HCT116 (cell line): ENCODE results near the gene S1PR2.

Experiments used
- CBX3 ChIP-seq: IDR thresholded peaks from 2 replicates; pipeline ENCODE4 v1.6.1; 2012; ENCODE audit warnings: low read depth
- CEBPB ChIP-seq: IDR thresholded peaks from 2 replicates; pipeline ENCODE4 v1.6.1; 2012; ENCODE audit warnings: low read depth
- EZH2 ChIP-seq: fragments of 200-600 bp; sonication (generic); IDR thresholded peaks from 2 replicates; pipeline ENCODE4 v1.6.1; 2017; ENCODE audit warnings: antibody characterized with exemption, mixed run types
- EZH2phosphoT487 ChIP-seq: fragments of 200-600 bp; IDR thresholded peaks from 2 replicates; pipeline ENCODE4 v1.6.1; 2018; ENCODE audit warnings: antibody characterized with exemption, borderline replicate concordance
- POLR2A ChIP-seq: IDR thresholded peaks from 2 replicates; pipeline ENCODE4 v1.7.0; 2011; ENCODE audit warnings: borderline replicate concordance; ENCODE audit not compliant: insufficient read depth, insufficient read length; ENCODE audit errors: extremely low read depth
- POLR2AphosphoS5 ChIP-seq: IDR thresholded peaks from 2 replicates; pipeline ENCODE4 v1.6.1; 2011; ENCODE audit warnings: mild to moderate bottlenecking, low read depth, low read length, moderate library complexity
- RAD21 ChIP-seq: IDR thresholded peaks from 2 replicates; pipeline ENCODE4 v1.6.1; 2012; ENCODE audit warnings: low read depth, mild to moderate bottlenecking
- SRF ChIP-seq: IDR thresholded peaks from 2 replicates; pipeline ENCODE4 v1.6.1; 2012; ENCODE audit warnings: low read depth
- TCF7L2 ChIP-seq: IDR thresholded peaks from 2 replicates; pipeline ENCODE4 v1.7.0; 2011; ENCODE audit warnings: borderline replicate concordance, inconsistent platforms; ENCODE audit not compliant: insufficient read depth, insufficient read length; ENCODE audit errors: extremely low read depth
- YY1 ChIP-seq: IDR thresholded peaks from 2 replicates; pipeline ENCODE4 v1.6.1; 2011; ENCODE audit warnings: low read length, low read depth, moderate library complexity, mild to moderate bottlenecking; ENCODE audit not compliant: insufficient replicate concordance; ENCODE audit errors: extremely low read depth
- TF ChIP-seq, protein P1 (sequence below), 3 experiments: fragments of 200-600 bp in 1 of 3; sonication (generic) in 1 of 3; IDR thresholded peaks in 2 of 3; conservative IDR thresholded peaks in 1 of 3; 2 replicates each; pipeline ENCODE4 v1.5.1; 2012 to 2017; ENCODE audit warnings: low read depth in 2 of 3, low read length in 2 of 3, antibody characterized with exemption in 1 of 3, borderline replicate concordance in 1 of 3, control low read depth in 1 of 3, mild to moderate bottlenecking in 1 of 3, mixed read lengths in 1 of 3, mixed run types in 1 of 3, moderate library complexity in 1 of 3; ENCODE audit not compliant: insufficient read depth in 1 of 3
- TF ChIP-seq, protein P2 (sequence below): IDR thresholded peaks from 2 replicates; pipeline ENCODE4 v1.6.1; 2012; ENCODE audit warnings: low read depth

DNA sequence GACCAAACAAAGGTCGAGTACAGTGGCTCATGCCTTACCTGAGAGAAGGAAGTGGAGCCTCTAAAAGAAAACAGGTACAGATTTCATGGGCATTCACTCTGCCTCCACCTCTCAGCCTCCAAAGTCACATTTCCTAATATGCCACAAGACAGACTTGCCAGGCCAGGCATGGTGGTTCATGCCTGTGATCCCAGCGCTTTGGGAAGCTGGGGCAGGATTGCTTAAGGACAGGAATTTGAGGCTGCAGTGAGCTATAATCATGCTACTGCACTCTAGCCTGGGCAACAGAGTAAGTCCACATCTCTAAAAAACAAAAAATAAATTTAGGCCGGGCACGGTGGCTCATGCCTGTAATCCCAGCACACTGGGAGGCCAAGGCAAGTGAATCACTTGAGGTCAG, 25.5 kb downstream of the S1PR2 start:
- TF ChIP-seq, protein P1, sequence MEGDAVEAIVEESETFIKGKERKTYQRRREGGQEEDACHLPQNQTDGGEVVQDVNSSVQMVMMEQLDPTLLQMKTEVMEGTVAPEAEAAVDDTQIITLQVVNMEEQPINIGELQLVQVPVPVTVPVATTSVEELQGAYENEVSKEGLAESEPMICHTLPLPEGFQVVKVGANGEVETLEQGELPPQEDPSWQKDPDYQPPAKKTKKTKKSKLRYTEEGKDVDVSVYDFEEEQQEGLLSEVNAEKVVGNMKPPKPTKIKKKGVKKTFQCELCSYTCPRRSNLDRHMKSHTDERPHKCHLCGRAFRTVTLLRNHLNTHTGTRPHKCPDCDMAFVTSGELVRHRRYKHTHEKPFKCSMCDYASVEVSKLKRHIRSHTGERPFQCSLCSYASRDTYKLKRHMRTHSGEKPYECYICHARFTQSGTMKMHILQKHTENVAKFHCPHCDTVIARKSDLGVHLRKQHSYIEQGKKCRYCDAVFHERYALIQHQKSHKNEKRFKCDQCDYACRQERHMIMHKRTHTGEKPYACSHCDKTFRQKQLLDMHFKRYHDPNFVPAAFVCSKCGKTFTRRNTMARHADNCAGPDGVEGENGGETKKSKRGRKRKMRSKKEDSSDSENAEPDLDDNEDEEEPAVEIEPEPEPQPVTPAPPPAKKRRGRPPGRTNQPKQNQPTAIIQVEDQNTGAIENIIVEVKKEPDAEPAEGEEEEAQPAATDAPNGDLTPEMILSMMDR (IDR thresholded peaks at IDR 0.05 in 2 of 3, conservative IDR thresholded peaks at IDR 0.05 in 1 of 3; ENCODE audit: borderline replicate concordance in 1 of 3, insufficient read depth in 1 of 3, low read depth in 2 of 3, low read length in 2 of 3), result no peak
- TF ChIP-seq RAD21 (no peak), POLR2AphosphoS5 (no peak), EZH2phosphoT487 (no peak), CBX3 (no peak), SRF (no peak), EZH2 (no peak), YY1 (no peak), POLR2A (no peak), CEBPB (no peak), TCF7L2 (no peak)
- TF ChIP-seq, protein P2, sequence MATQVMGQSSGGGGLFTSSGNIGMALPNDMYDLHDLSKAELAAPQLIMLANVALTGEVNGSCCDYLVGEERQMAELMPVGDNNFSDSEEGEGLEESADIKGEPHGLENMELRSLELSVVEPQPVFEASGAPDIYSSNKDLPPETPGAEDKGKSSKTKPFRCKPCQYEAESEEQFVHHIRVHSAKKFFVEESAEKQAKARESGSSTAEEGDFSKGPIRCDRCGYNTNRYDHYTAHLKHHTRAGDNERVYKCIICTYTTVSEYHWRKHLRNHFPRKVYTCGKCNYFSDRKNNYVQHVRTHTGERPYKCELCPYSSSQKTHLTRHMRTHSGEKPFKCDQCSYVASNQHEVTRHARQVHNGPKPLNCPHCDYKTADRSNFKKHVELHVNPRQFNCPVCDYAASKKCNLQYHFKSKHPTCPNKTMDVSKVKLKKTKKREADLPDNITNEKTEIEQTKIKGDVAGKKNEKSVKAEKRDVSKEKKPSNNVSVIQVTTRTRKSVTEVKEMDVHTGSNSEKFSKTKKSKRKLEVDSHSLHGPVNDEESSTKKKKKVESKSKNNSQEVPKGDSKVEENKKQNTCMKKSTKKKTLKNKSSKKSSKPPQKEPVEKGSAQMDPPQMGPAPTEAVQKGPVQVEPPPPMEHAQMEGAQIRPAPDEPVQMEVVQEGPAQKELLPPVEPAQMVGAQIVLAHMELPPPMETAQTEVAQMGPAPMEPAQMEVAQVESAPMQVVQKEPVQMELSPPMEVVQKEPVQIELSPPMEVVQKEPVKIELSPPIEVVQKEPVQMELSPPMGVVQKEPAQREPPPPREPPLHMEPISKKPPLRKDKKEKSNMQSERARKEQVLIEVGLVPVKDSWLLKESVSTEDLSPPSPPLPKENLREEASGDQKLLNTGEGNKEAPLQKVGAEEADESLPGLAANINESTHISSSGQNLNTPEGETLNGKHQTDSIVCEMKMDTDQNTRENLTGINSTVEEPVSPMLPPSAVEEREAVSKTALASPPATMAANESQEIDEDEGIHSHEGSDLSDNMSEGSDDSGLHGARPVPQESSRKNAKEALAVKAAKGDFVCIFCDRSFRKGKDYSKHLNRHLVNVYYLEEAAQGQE, result no peak
